GM12873 (cell line): ENCODE data around the gene EXD2.
A peak's percentile ranks its signal among the peaks of the same experiment; 100 is the strongest.

Experiments used
- TF ChIP-seq, protein P1 (sequence below): IDR thresholded peaks from 2 replicates; pipeline ENCODE4 v1.5.1; 2012; ENCODE audit warnings: low read depth, mild to moderate bottlenecking, moderate library complexity, low read length, control low read depth; ENCODE audit not compliant: insufficient read depth; ENCODE audit errors: missing control alignments

Gene EXD2

DNA sequence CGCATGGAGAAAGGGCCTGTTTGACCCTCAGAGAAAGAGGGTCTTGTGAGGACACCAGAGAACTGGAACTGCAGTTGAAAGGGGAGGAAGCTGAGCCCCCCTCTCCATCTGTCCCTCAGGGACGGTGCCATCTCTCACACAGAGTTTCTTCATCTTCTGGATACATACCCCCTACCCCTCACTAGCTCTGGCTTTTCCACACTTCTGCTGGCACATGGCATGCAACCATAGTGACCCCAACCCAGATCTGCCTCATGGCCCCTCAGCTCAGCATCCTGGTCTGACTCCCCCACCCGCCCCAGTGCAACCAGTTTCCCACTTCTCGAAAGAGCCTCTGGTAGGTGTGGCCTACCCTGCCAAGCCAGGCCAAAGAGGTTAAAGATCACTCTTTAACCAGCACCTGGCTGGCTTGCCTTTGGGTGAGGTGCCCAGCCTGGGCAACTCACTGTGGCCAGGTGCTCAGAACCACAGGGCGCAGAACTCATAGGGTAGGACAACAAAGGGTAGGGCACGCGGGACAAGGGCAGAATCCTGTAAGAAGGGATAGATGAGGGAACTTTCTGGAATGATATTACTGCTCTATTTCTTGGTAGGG is 94.5 kb downstream of the EXD2 start:
- TF ChIP-seq, protein P1, sequence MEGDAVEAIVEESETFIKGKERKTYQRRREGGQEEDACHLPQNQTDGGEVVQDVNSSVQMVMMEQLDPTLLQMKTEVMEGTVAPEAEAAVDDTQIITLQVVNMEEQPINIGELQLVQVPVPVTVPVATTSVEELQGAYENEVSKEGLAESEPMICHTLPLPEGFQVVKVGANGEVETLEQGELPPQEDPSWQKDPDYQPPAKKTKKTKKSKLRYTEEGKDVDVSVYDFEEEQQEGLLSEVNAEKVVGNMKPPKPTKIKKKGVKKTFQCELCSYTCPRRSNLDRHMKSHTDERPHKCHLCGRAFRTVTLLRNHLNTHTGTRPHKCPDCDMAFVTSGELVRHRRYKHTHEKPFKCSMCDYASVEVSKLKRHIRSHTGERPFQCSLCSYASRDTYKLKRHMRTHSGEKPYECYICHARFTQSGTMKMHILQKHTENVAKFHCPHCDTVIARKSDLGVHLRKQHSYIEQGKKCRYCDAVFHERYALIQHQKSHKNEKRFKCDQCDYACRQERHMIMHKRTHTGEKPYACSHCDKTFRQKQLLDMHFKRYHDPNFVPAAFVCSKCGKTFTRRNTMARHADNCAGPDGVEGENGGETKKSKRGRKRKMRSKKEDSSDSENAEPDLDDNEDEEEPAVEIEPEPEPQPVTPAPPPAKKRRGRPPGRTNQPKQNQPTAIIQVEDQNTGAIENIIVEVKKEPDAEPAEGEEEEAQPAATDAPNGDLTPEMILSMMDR: no peak

DNA sequence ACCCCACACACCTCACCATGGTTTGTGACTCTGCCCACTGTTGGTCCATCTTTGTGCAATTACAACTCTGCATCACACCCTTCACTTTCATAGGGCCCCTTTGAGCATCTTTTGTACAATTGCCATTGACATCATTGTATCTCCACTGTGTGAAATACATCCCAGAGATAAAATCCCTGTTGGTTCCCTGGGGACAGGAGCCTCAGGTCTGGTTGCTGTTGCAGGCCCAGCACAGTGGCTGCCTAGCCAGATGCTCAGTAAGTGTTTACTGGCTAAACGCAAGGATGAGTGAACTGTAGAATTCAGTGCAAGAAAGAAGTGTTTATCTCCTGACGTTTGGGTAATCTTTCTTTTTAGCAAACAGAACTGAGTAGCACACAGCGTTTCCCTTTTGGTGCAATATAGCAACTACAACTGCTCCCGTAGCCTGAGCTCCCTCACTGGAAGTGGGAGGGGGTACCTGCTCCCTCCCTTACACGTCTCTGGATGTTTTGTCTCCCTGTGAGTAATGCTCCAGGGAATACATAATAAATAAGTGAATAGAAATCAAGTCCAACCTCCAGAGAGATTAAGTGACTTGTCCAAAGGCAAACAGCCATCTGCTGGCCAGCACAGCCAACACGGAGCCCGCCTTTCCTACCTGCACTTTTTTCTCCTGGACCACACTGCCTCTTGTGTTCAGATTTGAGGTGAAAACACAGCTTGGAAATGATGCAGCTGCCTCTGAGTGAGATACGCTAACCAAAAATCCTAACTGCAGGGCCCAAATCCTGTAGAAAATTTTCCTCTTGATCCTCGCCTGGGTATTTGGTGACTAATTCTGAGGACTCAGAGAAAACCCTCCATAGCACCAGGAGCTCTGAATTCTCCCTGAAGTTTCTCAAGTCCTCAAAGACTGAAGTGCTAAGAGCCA is 96.1 kb downstream of the EXD2 start:
- TF ChIP-seq, protein P1: no peak

DNA sequence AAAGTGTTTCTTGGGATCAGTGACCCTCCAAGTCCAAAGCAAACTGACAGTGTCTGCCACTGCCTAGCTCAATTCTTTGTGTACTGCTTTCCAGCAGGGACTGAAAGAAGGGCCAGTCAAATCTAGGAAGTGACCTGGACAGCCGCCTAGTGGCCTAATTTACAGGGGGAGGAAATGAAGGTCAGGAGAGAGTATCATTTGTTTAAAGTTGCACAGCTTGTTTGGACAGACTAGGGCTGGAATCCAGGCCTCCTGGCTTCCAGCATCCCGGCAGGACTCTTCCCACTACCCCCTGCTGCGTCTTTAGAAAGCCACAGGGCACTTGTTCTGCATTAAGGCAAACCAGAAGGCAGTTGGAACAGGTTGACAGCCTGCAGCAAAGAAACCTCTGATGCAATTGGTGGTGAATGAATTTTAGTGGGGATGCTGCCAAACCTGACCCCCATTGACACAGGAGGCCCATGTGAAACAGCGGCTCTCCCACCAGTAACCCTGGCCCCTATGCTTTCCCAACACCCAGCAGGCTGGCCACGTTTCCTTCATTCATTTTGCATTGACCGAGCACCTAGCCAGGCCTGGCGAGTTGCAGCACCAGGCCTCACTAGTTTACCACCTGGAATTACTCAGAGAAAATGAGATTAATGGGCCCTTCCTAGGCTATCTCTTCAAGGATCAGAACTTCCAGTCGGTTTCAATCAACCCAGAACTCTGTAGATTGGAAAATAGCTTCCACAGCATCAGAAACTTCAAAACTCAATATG is 96.9 kb downstream of the EXD2 start:
- TF ChIP-seq, protein P1: peak; percentile 16

DNA sequence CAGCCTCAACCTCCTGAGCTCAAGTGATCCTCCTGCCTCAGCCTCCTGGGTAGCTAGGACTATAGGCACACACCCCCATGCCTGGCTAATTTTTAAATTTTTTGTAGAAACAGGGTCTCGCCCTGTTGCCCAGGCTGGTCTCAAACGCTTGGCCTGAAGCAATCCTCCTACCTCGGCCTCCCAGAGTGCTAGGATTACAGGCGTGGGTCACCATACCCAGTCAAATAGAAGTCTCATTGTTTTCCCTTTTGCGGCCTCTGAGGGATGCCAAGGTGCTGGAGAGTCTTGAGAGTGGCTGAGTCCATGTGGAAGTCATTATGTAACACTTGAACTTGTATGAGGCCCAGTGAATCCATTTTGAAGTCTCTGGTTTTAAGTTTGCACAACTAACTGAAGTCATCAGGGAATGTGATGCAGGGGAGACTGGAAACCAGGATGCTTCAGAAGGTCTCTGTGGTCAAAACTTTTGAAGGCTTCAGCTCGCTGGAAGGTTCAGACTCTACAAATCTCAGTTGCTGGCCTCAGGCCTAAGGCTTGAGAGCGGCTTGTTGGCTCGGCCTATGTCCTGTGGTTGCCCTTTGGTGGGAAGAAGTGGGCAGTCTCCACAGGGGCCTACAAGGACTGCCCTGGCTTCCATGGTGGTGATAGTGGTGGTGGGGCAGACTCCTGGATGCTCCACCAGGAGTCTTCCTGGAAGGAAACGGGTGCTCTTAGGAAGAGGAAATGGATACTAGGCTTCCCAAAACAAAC is 97.8 kb downstream of the EXD2 start:
- TF ChIP-seq, protein P1: no peak

DNA sequence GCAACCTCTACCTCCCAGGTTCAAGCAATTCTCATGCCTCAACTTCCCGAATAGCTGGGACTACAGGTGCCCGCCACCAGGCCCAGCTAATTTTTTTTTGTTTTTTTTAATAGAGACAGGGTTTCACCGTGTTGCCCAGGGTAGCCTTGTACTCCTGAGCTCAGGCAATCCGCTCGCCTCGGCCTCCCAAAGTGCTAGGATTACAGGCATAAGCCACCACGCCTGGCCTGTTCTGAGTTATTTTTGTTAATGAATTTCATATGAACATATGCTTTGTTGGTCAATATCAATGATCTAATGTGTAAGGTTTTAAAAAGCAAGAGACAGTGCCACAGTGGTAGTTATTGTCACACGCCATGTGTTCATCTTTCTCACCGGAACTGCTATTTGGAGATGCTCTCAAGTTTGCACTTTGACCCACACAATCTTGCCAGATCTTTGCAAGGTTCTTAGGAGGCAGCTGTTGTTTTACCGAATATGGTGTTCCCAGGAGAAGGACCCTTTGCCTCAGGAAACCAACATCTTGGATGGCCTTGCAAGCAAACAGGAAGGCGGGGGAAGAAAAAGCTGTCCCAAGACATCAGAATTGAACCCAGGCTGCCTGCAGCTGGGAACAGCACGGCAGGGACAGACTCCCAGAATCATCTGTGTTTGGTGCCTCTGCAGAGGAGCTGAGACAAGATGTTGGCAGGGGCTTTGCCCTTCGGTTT is 98.7 kb downstream of the EXD2 start:
- TF ChIP-seq, protein P1: no peak

DNA sequence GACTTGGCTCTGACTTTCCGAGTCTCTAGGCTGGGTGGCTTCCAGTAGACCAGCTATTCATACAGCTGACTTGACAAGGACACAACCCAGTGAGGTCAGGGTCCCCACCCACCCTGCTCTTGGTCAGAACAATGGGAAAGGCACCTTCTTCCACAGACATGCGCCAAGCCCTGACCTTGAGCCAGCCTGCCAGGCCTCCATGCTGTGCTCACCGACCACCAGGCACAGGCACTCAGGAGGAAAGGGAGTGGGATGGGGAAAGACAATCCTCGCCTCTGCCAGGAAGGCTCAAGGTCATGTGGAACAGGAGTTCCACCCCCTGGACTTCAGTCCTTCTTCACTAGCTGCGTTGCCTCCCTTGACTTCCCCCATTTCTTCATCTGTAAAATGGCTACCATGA is 100.1 kb downstream of the EXD2 start:
- TF ChIP-seq, protein P1: no peak
